ENCODE results near the gene HNF1A. TPM values are rescaled to one million over a fixed set of nuclear protein-coding genes. Genes with fewer than 3 reads are reported as not detected.

HNF1A gene
- total and polyA plus RNA-seq, 7 experiments from 2014 or later, result not detected

GRCh38 chr12:120977531-120978295 lies 630 bp upstream of the HNF1A start:
- intact Hi-C loops (cut with micrococcal nuclease), result loop anchor here (10.0 kb wide), 2 partner anchors 263 to 543 kb away; partner anchors contain the start of genes COX6A1 (in 1 of the 2) and UNC119B (in 1 of the 2)
- no peak overlapping the region for H3K27ac Mint-ChIP-seq
- H3K9me3 Mint-ChIP-seq, result no peaks in the 10 kb centered on the region
- H3K36me3 Mint-ChIP-seq, result no peaks in the 10 kb centered on the region
- DNase-seq, result no peak
- Histone ChIP-seq H3K36me3 (ENCODE audit: control insufficient read depth in 2 of 3, insufficient read depth in 3 of 3, low read length in 3 of 3) (no peaks in the 10 kb centered on the region), H3K27me3 (ENCODE audit: control insufficient read depth in 2 of 2, insufficient read depth in 2 of 2, low read length in 2 of 2) (no peaks in the 10 kb centered on the region), H3K4me3 (ENCODE audit: low read length) (no peak overlapping the region), H3K4me1 (ENCODE audit: control insufficient read depth in 2 of 2, insufficient read depth in 2 of 2, low read length in 2 of 2) (no peaks in the 10 kb centered on the region), H3K9me3 (ENCODE audit: control insufficient read depth in 2 of 3, low read length in 3 of 3) (no peaks in the 10 kb centered on the region), H3K27ac (ENCODE audit: low read depth, low read length) (no peak overlapping the region)
- H3K27me3 Mint-ChIP-seq, result peaks cover 0 to 3% (median 0%) of the 10 kb centered on the region in 5 donors
- H3K4me3 Mint-ChIP-seq, result no peak overlapping the region
- no peak for ATAC-seq
- no peaks in the 10 kb centered on the region for H3K4me1 Mint-ChIP-seq
- POLR2A ChIA-PET, result no interaction called here
- CTCF ChIA-PET, result no interaction called here

- Histone ChIP-seq H3K4me3 (ENCODE audit: low read length) (no peak overlapping the region), H3K27ac (ENCODE audit: low read depth, low read length) (no peak overlapping the region), H3K27me3 (ENCODE audit: control insufficient read depth in 2 of 2, insufficient read depth in 2 of 2, low read length in 2 of 2) (no peaks in the 10 kb centered on the region), H3K4me1 (ENCODE audit: control insufficient read depth in 2 of 2, insufficient read depth in 2 of 2, low read length in 2 of 2) (no peaks in the 10 kb centered on the region), H3K9me3 (ENCODE audit: control insufficient read depth in 2 of 3, low read length in 3 of 3) (no peaks in the 10 kb centered on the region), H3K36me3 (ENCODE audit: control insufficient read depth in 2 of 3, insufficient read depth in 3 of 3, low read length in 3 of 3) (no peaks in the 10 kb centered on the region)
- H3K27ac Mint-ChIP-seq, result no peak overlapping the region
- ATAC-seq (no peak), DNase-seq (no peak)
- H3K9me3 Mint-ChIP-seq, result peaks cover 0 to 1% (median 0%) of the 10 kb centered on the region in 11 donors
- no peaks in the 10 kb centered on the region for H3K36me3 Mint-ChIP-seq
- H3K27me3 Mint-ChIP-seq, result peaks cover 0 to 3% (median 0%) of the 10 kb centered on the region in 5 donors
- H3K4me1 Mint-ChIP-seq, result no peaks in the 10 kb centered on the region
- H3K4me3 Mint-ChIP-seq, result no peak overlapping the region
- ChIA-PET POLR2A (no interaction called here), CTCF (no interaction called here)
- intact Hi-C loops (cut with micrococcal nuclease), result loop anchor here (10.0 kb wide), 2 partner anchors 265 to 545 kb away; partner anchors contain the start of genes COX6A1 (in 1 of the 2) and UNC119B (in 1 of the 2)
Observed at GRCh38 chr12:120979220-120979861, 998 bp downstream of the HNF1A start.

DNA sequence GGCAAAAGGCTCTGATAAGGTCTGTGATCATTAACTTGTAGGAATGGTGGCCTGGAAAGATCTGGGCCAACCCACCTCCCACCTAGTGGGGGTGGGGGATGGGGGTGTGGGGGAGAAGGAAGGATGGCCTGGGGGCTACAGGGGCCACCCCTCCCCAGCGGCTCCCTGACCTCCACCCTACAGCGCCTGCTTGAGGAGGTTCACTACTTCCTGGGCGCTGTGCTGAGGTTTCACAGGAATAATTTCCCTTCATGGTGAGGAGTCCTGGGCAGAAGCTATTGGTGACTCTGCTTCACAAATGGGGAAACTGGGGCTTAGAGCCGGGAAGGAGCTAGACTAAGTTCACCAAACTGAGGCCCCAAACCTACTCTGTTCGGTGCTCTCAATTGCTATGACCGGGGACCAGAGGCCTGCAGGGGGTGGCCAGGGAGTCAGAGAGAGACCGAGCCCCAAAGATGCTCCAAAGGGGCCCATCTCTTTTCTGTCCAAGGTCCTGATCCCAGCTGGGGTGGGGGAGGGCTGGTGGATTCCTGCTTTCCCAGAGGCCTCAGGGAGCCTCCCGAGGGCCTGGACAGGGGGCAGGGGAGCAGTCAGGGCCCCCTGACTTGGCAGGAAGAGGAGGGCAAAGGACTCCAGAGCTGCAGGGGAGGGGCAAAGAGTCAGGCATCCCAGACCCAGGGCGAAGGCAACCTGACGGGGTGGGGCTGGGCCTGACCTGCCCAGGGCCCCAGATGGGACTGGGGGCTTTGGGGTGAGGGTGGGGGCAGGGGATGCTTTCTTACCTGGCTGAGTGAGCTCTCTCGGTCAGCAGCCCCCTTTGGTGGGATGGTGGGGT lies 1.7 kb downstream of the HNF1A start:
- Mint-ChIP-seq H3K27me3 (peaks cover 0 to 3% (median 0%) of the 10 kb centered on the region in 5 donors), H3K36me3 (no peaks in the 10 kb centered on the region), H3K4me1 (no peaks in the 10 kb centered on the region), H3K9me3 (peaks cover 0 to 1% (median 0%) of the 10 kb centered on the region in 11 donors), H3K4me3 (no peak overlapping the region), H3K27ac (no peak overlapping the region)
- no peaks in the 10 kb centered on the region for H3K27me3 ChIP-seq (ENCODE audit: control insufficient read depth in 2 of 2, insufficient read depth in 2 of 2, low read length in 2 of 2)
- no peaks in the 10 kb centered on the region for H3K36me3 ChIP-seq (ENCODE audit: control insufficient read depth in 2 of 3, insufficient read depth in 3 of 3, low read length in 3 of 3)
- intact Hi-C loops (cut with micrococcal nuclease), result loop anchor here (10.0 kb wide), 2 partner anchors 265 to 545 kb away; partner anchors contain the start of genes COX6A1 (in 1 of the 2) and UNC119B (in 1 of the 2)
- no peaks in the 10 kb centered on the region for H3K9me3 ChIP-seq (ENCODE audit: control insufficient read depth in 2 of 3, low read length in 3 of 3)
- no peak overlapping the region for H3K27ac ChIP-seq (ENCODE audit: low read depth, low read length)
- H3K4me3 ChIP-seq (ENCODE audit: low read length), result no peak overlapping the region
- CTCF ChIA-PET, result interaction anchor here (1.2 to 1.3 kb wide), 2 partner anchors 8 to 10 kb away, joined by 3 read pairs; no protein-coding TSS in a partner anchor
- POLR2A ChIA-PET, result no interaction called here
- ATAC-seq (no peak), DNase-seq (no peak)
- no peaks in the 10 kb centered on the region for H3K4me1 ChIP-seq (ENCODE audit: control insufficient read depth in 2 of 2, insufficient read depth in 2 of 2, low read length in 2 of 2)

GRCh38 chr12:120980800-120981368 lies 2.5 kb downstream of the HNF1A start:
- no peak overlapping the region for H3K27ac ChIP-seq (ENCODE audit: low read depth, low read length)
- no peak overlapping the region for H3K4me3 Mint-ChIP-seq
- H3K4me3 ChIP-seq (ENCODE audit: low read length), result no peak overlapping the region
- H3K36me3 ChIP-seq (ENCODE audit: control insufficient read depth in 2 of 3, insufficient read depth in 3 of 3, low read length in 3 of 3), result no peaks in the 10 kb centered on the region
- no peaks in the 10 kb centered on the region for H3K9me3 ChIP-seq (ENCODE audit: control insufficient read depth in 2 of 3, low read length in 3 of 3)
- DNase-seq, result no peak
- H3K9me3 Mint-ChIP-seq, result peaks cover 0 to 1% (median 0%) of the 10 kb centered on the region in 11 donors
- ChIA-PET CTCF (interaction anchor here (1.2 to 1.3 kb wide), 2 partner anchors 9 to 10 kb away, joined by 3 read pairs; no protein-coding TSS in a partner anchor), POLR2A (interaction anchor here (0.6 kb wide), 1 partner anchor 58 kb away, joined by 8 read pairs; the partner anchor contains the start of gene OASL)
- H3K4me1 Mint-ChIP-seq, result no peaks in the 10 kb centered on the region
- peaks cover 0 to 3% (median 0%) of the 10 kb centered on the region in 5 donors for H3K27me3 Mint-ChIP-seq
- H3K4me1 ChIP-seq (ENCODE audit: control insufficient read depth in 2 of 2, insufficient read depth in 2 of 2, low read length in 2 of 2), result no peaks in the 10 kb centered on the region
- intact Hi-C loops (cut with micrococcal nuclease), result no loop called here
- no peaks in the 10 kb centered on the region for H3K27me3 ChIP-seq (ENCODE audit: control insufficient read depth in 2 of 2, insufficient read depth in 2 of 2, low read length in 2 of 2)
- no peaks in the 10 kb centered on the region for H3K36me3 Mint-ChIP-seq
- no peak overlapping the region for H3K27ac Mint-ChIP-seq
- no peak for ATAC-seq

- no peaks in the 10 kb centered on the region for H3K36me3 Mint-ChIP-seq
- no peak for ATAC-seq
- POLR2A ChIA-PET, result no interaction called here
Observed at GRCh38 chr12:120981407-120981941, 3.1 kb downstream of the HNF1A start.

GRCh38 chr12:120982659-120983058 lies 4.3 kb downstream of the HNF1A start:
- peaks cover 0 to 3% (median 0%) of the 10 kb centered on the region in 5 donors for H3K27me3 Mint-ChIP-seq
- no peaks in the 10 kb centered on the region for H3K4me1 Mint-ChIP-seq
- ATAC-seq (no peak), DNase-seq (no peak)
- H3K4me3 Mint-ChIP-seq, result no peak overlapping the region
- H3K9me3 ChIP-seq (ENCODE audit: control insufficient read depth in 2 of 3, low read length in 3 of 3), result no peaks in the 10 kb centered on the region
- intact Hi-C loops (cut with micrococcal nuclease), result no loop called here
- H3K4me3 ChIP-seq (ENCODE audit: low read length), result no peak overlapping the region
- CTCF ChIA-PET, result no interaction called here
- no peak overlapping the region for H3K27ac Mint-ChIP-seq
- H3K36me3 ChIP-seq (ENCODE audit: control insufficient read depth in 2 of 3, insufficient read depth in 3 of 3, low read length in 3 of 3), result no peaks in the 10 kb centered on the region
- no peaks in the 10 kb centered on the region for H3K36me3 Mint-ChIP-seq
- no peaks in the 10 kb centered on the region for H3K27me3 ChIP-seq (ENCODE audit: control insufficient read depth in 2 of 2, insufficient read depth in 2 of 2, low read length in 2 of 2)
- H3K9me3 Mint-ChIP-seq, result peaks cover 0 to 1% (median 0%) of the 10 kb centered on the region in 11 donors
- POLR2A ChIA-PET, result no interaction called here
- no peak overlapping the region for H3K27ac ChIP-seq (ENCODE audit: low read depth, low read length)
- H3K4me1 ChIP-seq (ENCODE audit: control insufficient read depth in 2 of 2, insufficient read depth in 2 of 2, low read length in 2 of 2), result no peaks in the 10 kb centered on the region

More at GRCh38 chr12:120981407-120981941, 3.1 kb downstream of the HNF1A start:
- CTCF ChIA-PET, result interaction anchor here (1.2 kb wide), 1 partner anchor 10 kb away, joined by 3 read pairs; no protein-coding TSS in a partner anchor
- H3K36me3 ChIP-seq (ENCODE audit: control insufficient read depth in 2 of 3, insufficient read depth in 3 of 3, low read length in 3 of 3), result no peaks in the 10 kb centered on the region
- H3K9me3 ChIP-seq (ENCODE audit: control insufficient read depth in 2 of 3, low read length in 3 of 3), result no peaks in the 10 kb centered on the region
- intact Hi-C loops (cut with micrococcal nuclease), result no loop called here
- peaks cover 0 to 3% (median 0%) of the 10 kb centered on the region in 5 donors for H3K27me3 Mint-ChIP-seq
- no peak overlapping the region for H3K4me3 Mint-ChIP-seq
- no peaks in the 10 kb centered on the region for H3K27me3 ChIP-seq (ENCODE audit: control insufficient read depth in 2 of 2, insufficient read depth in 2 of 2, low read length in 2 of 2)
- DNase-seq, result no peak
- no peak overlapping the region for H3K27ac Mint-ChIP-seq
- H3K4me1 Mint-ChIP-seq, result no peaks in the 10 kb centered on the region
- no peak overlapping the region for H3K27ac ChIP-seq (ENCODE audit: low read depth, low read length)
- peaks cover 0 to 1% (median 0%) of the 10 kb centered on the region in 11 donors for H3K9me3 Mint-ChIP-seq
- no peaks in the 10 kb centered on the region for H3K4me1 ChIP-seq (ENCODE audit: control insufficient read depth in 2 of 2, insufficient read depth in 2 of 2, low read length in 2 of 2)
- no peak overlapping the region for H3K4me3 ChIP-seq (ENCODE audit: low read length)
